ENCODE results near the gene TRABD2B.

TRABD2B gene

DNA sequence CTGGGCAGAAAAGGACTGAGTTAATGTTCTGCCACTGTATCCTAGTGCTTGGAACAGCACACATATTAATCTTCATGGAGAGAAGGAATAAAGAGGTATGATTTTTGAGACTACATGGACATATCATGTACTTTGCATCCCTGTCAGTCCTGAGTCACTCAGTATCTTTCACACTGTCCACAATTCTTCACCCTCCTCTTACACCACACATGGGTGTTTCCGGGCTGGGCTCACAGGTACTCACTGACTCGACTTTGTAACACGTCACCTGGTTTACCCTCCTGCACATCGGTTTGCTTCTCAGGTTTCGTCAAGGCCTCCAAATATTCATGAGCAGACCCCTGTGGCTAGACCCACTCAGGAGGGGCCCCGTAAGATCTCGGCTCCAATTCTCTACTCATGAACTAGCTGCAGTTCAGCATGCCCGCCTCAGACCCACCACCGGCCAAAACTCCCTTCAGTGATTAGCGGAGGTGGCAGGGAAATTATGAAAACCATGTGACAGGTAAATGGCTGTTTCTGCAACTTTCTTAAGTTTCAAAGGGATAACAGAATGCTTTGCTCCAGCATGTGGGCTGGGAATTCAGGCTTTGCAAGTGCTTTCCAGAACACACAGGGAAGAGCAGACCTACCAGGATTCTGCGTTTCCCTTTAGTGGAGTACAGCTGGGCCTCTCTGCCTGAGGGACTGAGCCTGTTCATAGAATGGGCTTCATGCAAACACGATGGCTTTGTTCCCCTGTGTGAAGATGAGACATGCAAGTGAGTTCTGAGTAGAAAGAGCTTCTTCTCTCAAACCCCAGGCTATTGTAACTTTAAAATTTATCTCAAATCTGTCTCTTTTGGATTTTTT is 31.3 kb upstream of the TRABD2B start:
- no peak overlapping the region for H3K4me3 ChIP-seq (ENCODE audit: low read length)
- no peak for TF ChIP-seq ZNF274 (IDR thresholded peaks at IDR 0.05; ENCODE audit: low read depth, low read length)

GRCh38 chr1:48027533-48027835 is 30.3 kb upstream of the TRABD2B start:
- H3K4me3 ChIP-seq (ENCODE audit: low read length), result no peak overlapping the region
- no peak for TF ChIP-seq ZNF274 (IDR thresholded peaks at IDR 0.05; ENCODE audit: low read depth, low read length)

DNA sequence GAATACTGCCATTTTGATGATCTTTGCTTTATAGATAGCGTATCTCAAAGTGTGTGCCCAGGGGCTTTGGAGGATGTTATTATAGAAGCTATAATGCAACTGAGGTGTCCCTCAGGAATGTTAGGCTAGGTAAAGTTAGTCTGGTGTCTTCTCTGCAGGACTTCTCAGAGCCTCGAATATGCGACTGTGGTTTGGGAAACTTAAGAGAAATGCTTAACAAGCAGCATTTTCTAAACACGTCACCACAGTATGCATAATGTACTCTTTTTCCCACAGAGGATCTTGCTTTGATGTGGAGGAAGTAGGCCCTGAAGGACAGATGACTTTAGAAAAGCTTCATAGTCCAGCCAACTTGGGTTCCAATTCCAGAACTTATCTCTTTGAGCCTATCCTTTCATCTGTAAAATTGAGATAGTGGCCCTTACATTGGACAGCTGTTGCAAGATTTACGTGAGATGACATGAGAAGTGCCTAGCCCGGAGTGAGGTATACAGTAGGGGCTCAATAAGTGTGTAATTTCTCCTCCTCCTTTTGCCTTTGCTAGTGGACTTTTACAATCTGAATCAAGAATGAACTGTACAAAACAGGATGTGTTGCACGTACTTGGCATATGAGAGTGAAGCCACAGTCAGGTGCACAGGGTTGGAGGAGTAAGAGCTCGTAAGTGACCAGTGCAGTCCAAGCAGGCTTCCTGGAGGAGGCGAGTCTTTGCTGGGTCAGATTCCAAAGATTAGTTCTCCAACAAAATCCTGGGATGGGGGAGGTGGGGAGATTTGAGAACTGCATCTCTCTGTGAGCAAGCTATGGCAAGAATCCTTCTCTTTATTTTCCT is 29.7 kb upstream of the TRABD2B start:
- no peak for TF ChIP-seq ZNF274 (IDR thresholded peaks at IDR 0.05; ENCODE audit: low read depth, low read length)
- no peak overlapping the region for H3K4me3 ChIP-seq (ENCODE audit: low read length)

- no peak for TF ChIP-seq ZNF274 (IDR thresholded peaks at IDR 0.05; ENCODE audit: low read depth, low read length)
These were observed 29.1 kb upstream of the TRABD2B start for GRCh38 chr1:48026275-48026674.

DNA sequence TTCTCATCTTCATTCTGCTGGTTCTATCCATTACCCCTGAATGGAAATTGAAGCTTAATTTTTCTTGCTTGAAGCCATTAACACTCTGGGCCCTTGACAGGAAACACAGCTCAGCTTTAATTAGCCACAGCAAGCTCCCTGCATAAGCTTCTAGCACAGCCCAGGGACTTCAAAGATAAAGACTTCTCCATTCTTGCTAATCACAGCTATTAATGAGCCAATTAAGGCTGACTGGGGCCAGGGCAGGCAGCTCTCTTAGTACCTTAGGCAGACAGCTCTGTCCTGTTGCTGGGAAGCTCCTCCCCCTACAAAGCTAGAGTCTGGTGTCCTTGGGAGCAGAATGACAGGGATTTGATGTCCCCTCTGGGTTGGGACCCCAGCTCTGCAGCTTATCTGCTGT is 27.9 kb upstream of the TRABD2B start:
- no peak for TF ChIP-seq ZNF274 (IDR thresholded peaks at IDR 0.05; ENCODE audit: low read depth, low read length)
- no peak overlapping the region for H3K4me3 ChIP-seq (ENCODE audit: low read length)

More at GRCh38 chr1:48026275-48026674, 29.1 kb upstream of the TRABD2B start:
- H3K4me3 ChIP-seq (ENCODE audit: low read length), result no peak overlapping the region

DNA sequence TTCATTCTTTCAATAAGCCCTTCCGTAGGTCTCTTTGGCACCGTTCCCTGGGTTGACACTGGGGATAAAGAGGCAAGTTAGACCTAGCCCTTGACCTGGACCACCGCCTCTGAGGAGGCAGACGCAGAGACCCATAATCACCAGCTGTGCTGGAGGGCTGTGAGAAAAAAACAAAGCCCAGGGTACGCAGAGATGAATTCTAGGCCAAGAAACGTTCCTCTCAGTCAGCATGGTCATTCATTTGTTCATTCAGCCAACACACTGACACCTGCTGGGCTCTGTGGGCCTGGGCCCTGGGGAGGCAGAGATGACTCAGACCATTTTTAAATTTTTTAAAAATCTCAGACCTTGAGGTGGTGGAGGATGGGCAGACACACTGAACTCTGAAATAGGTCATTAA is 26.3 kb upstream of the TRABD2B start:
- TF ChIP-seq ZNF274 (IDR thresholded peaks at IDR 0.05; ENCODE audit: low read depth, low read length), result no peak
- no peak overlapping the region for H3K4me3 ChIP-seq (ENCODE audit: low read length)

DNA sequence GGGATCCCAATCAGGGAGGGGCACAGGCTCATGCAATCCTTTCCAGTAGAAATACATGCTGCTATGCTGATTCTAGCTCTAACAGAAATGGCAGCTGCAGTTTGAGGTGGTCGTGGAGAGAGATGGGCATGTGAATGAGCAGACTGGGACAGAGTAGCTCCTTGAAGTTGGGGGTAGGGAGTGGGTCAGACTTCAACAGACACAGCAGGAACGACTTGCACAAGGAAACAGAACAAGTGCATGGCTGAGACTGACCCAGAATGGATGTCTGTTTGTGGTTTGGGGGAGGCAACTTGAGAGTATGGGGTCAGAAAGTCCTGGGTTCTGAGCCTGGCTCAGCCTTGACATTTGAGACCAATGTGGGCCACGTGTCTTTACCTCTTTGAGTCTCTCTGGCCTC is 25.1 kb upstream of the TRABD2B start:
- TF ChIP-seq ZNF274 (IDR thresholded peaks at IDR 0.05; ENCODE audit: low read depth, low read length), result no peak
- no peak overlapping the region for H3K4me3 ChIP-seq (ENCODE audit: low read length)

GRCh38 chr1:48021792-48022191 is 24.6 kb upstream of the TRABD2B start:
- TF ChIP-seq ZNF274 (IDR thresholded peaks at IDR 0.05; ENCODE audit: low read depth, low read length), result no peak
- H3K4me3 ChIP-seq (ENCODE audit: low read length), result no peak overlapping the region

GRCh38 chr1:48019714-48020315 is 22.6 kb upstream of the TRABD2B start:
- no peak for TF ChIP-seq ZNF274 (IDR thresholded peaks at IDR 0.05; ENCODE audit: low read depth, low read length)
- H3K4me3 ChIP-seq (ENCODE audit: low read length), result no peak overlapping the region

- no peak for TF ChIP-seq ZNF274 (IDR thresholded peaks at IDR 0.05; ENCODE audit: low read depth, low read length)
- no peak overlapping the region for H3K4me3 ChIP-seq (ENCODE audit: low read length)
These were observed 21.6 kb upstream of the TRABD2B start for GRCh38 chr1:48018799-48019198.

- TF ChIP-seq ZNF274 (IDR thresholded peaks at IDR 0.05; ENCODE audit: low read depth, low read length), result no peak
- H3K4me3 ChIP-seq (ENCODE audit: low read length), result no peak overlapping the region
These were observed 20.5 kb upstream of the TRABD2B start for GRCh38 chr1:48017716-48018115.

GRCh38 chr1:48016515-48016914 is 19.3 kb upstream of the TRABD2B start:
- TF ChIP-seq ZNF274 (IDR thresholded peaks at IDR 0.05; ENCODE audit: low read depth, low read length), result no peak
- H3K4me3 ChIP-seq (ENCODE audit: low read length), result no peak overlapping the region

GRCh38 chr1:48013270-48013669 is 16.1 kb upstream of the TRABD2B start:
- no peak for TF ChIP-seq ZNF274 (IDR thresholded peaks at IDR 0.05; ENCODE audit: low read depth, low read length)
- H3K4me3 ChIP-seq (ENCODE audit: low read length), result no peak overlapping the region

DNA sequence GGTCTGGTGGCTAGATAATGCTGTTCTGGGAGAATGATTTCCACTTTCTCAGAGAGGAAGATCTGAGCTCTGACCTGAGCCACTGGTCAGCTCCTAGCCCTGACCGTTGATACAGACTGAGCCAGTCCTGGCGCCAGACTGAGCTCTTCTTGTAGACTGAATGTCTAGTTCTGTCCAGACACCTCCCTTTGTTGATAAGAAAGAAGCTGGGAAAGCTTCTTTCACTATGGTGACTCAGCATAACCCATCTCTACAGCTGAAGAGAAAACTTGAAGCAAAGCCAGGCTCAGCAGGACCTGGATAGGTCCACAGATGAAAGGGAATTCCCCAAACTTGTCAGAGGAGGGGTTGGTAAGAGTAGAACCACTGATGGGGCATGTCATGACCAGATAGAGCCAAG is 9.9 kb upstream of the TRABD2B start:
- TF ChIP-seq ZNF274 (IDR thresholded peaks at IDR 0.05; ENCODE audit: low read depth, low read length), result no peak
- H3K4me3 ChIP-seq (ENCODE audit: low read length), result no peak overlapping the region

DNA sequence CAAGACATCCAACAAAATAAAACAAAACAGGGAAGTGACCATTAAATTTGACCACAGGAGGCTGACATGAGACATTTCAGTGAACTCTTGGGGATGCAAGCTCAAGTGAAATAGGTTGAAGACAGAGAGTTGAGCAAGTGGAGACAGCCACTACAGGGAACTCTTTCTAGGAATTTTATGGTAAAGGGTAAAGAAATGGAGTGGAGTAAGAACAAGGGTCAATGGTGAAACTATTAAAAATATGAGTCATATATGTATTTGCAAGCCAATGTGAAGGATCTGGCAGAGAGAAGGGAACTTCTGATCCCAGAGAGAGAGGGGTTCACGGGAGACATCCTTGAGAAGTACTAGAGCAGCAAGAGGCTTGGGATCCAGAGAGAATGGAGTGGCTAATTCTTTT is 9.1 kb upstream of the TRABD2B start:
- H3K4me3 ChIP-seq (ENCODE audit: low read length), result no peak overlapping the region
- TF ChIP-seq ZNF274 (IDR thresholded peaks at IDR 0.05; ENCODE audit: low read depth, low read length), result no peak
